WTC11 (cell line): ENCODE results near the gene TMEM9B. TPM values are rescaled to one million over a fixed set of nuclear protein-coding genes. Genes with fewer than 3 reads are reported as not detected.

Experiments used
- ATAC-seq: fragments of 200-7000 bp; cut with Tn5 transposase; 2 replicates; pipeline ENCODE4 v1.10.0; 2021; ENCODE audit warnings: mild to moderate bottlenecking, moderate library complexity
- CTCF ChIA-PET: fragments of 300-600 bp; sonication (Branson Sonifier 250); formaldehyde crosslinking; loops from one replicate; lab custom pipeline; 2021; ENCODE audit warnings: antibody characterized with exemption; lab: Charles Lee
- POLR2A ChIA-PET: fragments of 350-600 bp; sonication (Branson Sonifier 250); formaldehyde crosslinking; loops from one replicate; lab custom pipeline; 2021; ENCODE audit warnings: antibody characterized with exemption; lab: Charles Lee
- DNase-seq: peaks from one replicate; pipeline ENCODE4 v3.0.0; 2021; ENCODE audit warnings: low spot score
- H3K27ac Mint-ChIP-seq: 2 replicates; pipeline ENCODE4 v1.8.0; 2021; ENCODE audit warnings: mixed read lengths
- H3K27me3 Mint-ChIP-seq: 2 replicates; pipeline ENCODE4 v1.8.0; 2021; ENCODE audit warnings: low read depth, mild to moderate bottlenecking, moderate library complexity, mixed read lengths
- H3K36me3 Mint-ChIP-seq: 2 replicates; pipeline ENCODE4 v1.8.0; 2021; ENCODE audit warnings: mixed read lengths
- H3K4me1 Mint-ChIP-seq: 2 replicates; pipeline ENCODE4 v1.8.0; 2022; ENCODE audit warnings: mixed read lengths
- H3K4me3 Mint-ChIP-seq: 2 replicates; pipeline ENCODE4 v1.8.0; 2021; ENCODE audit warnings: mild to moderate bottlenecking, moderate library complexity, mixed read lengths
- H3K9me3 Mint-ChIP-seq: 2 replicates; pipeline ENCODE4 v1.8.0; 2021; ENCODE audit warnings: mixed read lengths
- AFF4 ChIP-seq: sonication (generic); formaldehyde crosslinking; IDR thresholded peaks from 2 replicates; pipeline ENCODE4 v1.8.1; 2023; ENCODE audit warnings: mild to moderate bottlenecking, missing genetic modification reagents, borderline replicate concordance
- ERG ChIP-seq: fragments of 250-450 bp; sonication (Bioruptor Pico); IDR thresholded peaks from 2 replicates; pipeline ENCODE4 v1.8.0; 2021; ENCODE audit warnings: mild to moderate bottlenecking
- ETV6 ChIP-seq: sonication (generic); formaldehyde crosslinking; IDR thresholded peaks from 2 replicates; pipeline ENCODE4 v1.8.1; 2022; ENCODE audit warnings: mild to moderate bottlenecking, missing genetic modification reagents
- HMGXB4 ChIP-seq: sonication (generic); formaldehyde crosslinking; IDR thresholded peaks from 2 replicates; pipeline ENCODE4 v1.8.1; 2023; ENCODE audit warnings: mild to moderate bottlenecking, moderate library complexity, missing genetic modification reagents
- IRF1 ChIP-seq: sonication (generic); formaldehyde crosslinking; IDR thresholded peaks from 2 replicates; pipeline ENCODE4 v1.8.0; 2023; ENCODE audit warnings: missing genetic modification reagents
- NR2C2 ChIP-seq: sonication (generic); formaldehyde crosslinking; IDR thresholded peaks from 2 replicates; pipeline ENCODE4 v1.8.0; 2022; ENCODE audit warnings: mild to moderate bottlenecking, missing genetic modification reagents
- NR3C1 ChIP-seq: sonication (generic); formaldehyde crosslinking; conservative IDR thresholded peaks from 2 replicates; pipeline ENCODE4 v1.8.1; 2023; ENCODE audit warnings: low read depth, mild to moderate bottlenecking, missing genetic modification reagents
- PRDM15 ChIP-seq: sonication (generic); formaldehyde crosslinking; IDR thresholded peaks from 2 replicates; pipeline ENCODE4 v1.8.0; 2022; ENCODE audit warnings: missing genetic modification reagents
- PREB ChIP-seq: sonication (generic); formaldehyde crosslinking; IDR thresholded peaks from 2 replicates; pipeline ENCODE4 v1.8.1; 2022; ENCODE audit warnings: mild to moderate bottlenecking, missing genetic modification reagents, moderate library complexity, borderline replicate concordance
- SP1 ChIP-seq: sonication (generic); formaldehyde crosslinking; conservative IDR thresholded peaks from 2 replicates; pipeline ENCODE4 v1.8.1; 2022; ENCODE audit warnings: missing genetic modification reagents
- ZNF121 ChIP-seq: sonication (generic); formaldehyde crosslinking; IDR thresholded peaks from 2 replicates; pipeline ENCODE4 v1.8.0; 2023; ENCODE audit warnings: missing genetic modification reagents
- ZNF425 ChIP-seq: fragments of 250-450 bp; sonication (Bioruptor Pico); conservative IDR thresholded peaks from 2 replicates; pipeline ENCODE4 v1.9.0; 2021; ENCODE audit warnings: mild to moderate bottlenecking
- total RNA-seq: library from RNA; stranded (reverse); gene quantifications from 3 replicates; pipeline ENCODE4 v1.2.3, GENCODE V29; 2021

Gene TMEM9B
- total RNA-seq, 1 experiment from 2014 or later, result 8.7 TPM

- TF ChIP-seq AFF4, result no peak
- TF ChIP-seq NR3C1 (CRISPR knock-in tag), result no peak
Observed at GRCh38 chr11:8928981-8929615, 35.1 kb downstream of the TMEM9B start (continued).

- Mint-ChIP-seq H3K9me3 (no peaks in the 10 kb centered on the region), H3K4me1 (peaks cover 16% of the 10 kb centered on the region), H3K27me3 (no peaks in the 10 kb centered on the region), H3K36me3 (no peaks in the 10 kb centered on the region), H3K4me3 (no peak overlapping the region), H3K27ac (peak overlapping the region; percentile 32; the same call in 1 of the 2 replicates)
- POLR2A ChIA-PET, result no interaction called here
- no peak for ATAC-seq
- TF ChIP-seq NR2C2, result no peak
- no peak for DNase-seq
- CTCF ChIA-PET, result no interaction called here
Observed at GRCh38 chr11:8928205-8928604, 36.0 kb downstream of the TMEM9B start.

- CTCF ChIA-PET, result no interaction called here
- Mint-ChIP-seq H3K27ac (peak overlapping the region; percentile 22), H3K9me3 (no peaks in the 10 kb centered on the region), H3K4me3 (no peak overlapping the region), H3K4me1 (peaks cover 6% of the 10 kb centered on the region), H3K27me3 (no peaks in the 10 kb centered on the region), H3K36me3 (no peaks in the 10 kb centered on the region; the same call in 1 of the 2 replicates)
- peak; percentile 56 for TF ChIP-seq PRDM15 (CRISPR knock-in tag)
- no peak for TF ChIP-seq PREB (CRISPR knock-in tag)
- POLR2A ChIA-PET, result no interaction called here
- no peak for ATAC-seq
- no peak for DNase-seq
Observed at GRCh38 chr11:8927233-8927632, 37.0 kb downstream of the TMEM9B start.

GRCh38 chr11:8926236-8926635 is 38.0 kb downstream of the TMEM9B start:
- Mint-ChIP-seq H3K9me3 (no peaks in the 10 kb centered on the region), H3K27ac (no peak overlapping the region), H3K27me3 (no peaks in the 10 kb centered on the region), H3K4me1 (peaks cover 3% of the 10 kb centered on the region; the same call in 1 of the 2 replicates), H3K4me3 (no peak overlapping the region), H3K36me3 (peaks cover 5% of the 10 kb centered on the region; the same call in 1 of the 2 replicates)
- no peak for ATAC-seq
- DNase-seq, result no peak
- ChIA-PET POLR2A (no interaction called here), CTCF (interaction anchor here (0.7 to 1.4 kb wide), 3 partner anchors 11 to 597 kb away, joined by 3 to 9 read pairs (median 7); no protein-coding TSS in a partner anchor)
- TF ChIP-seq IRF1 (CRISPR knock-in tag), result no peak
- no peak for TF ChIP-seq ZNF425 (CRISPR knock-in tag)
- TF ChIP-seq ZNF121 (CRISPR knock-in tag), result no peak
- no peak for TF ChIP-seq ETV6
- no peak for TF ChIP-seq ERG
- TF ChIP-seq SP1 (CRISPR knock-in tag), result no peak
- TF ChIP-seq HMGXB4 (CRISPR knock-in tag), result no peak
